ENCODE results near the gene VAPA. TPM values are rescaled to one million over a fixed set of nuclear protein-coding genes. Genes with fewer than 3 reads are reported as not detected.
A peak's percentile ranks its signal among the peaks of the same experiment; 100 is the strongest.

VAPA gene
- polyA plus RNA-seq, 1 of the 3 experiments (the other 2 are of a cell fraction): 109 TPM

- POLR2A ChIA-PET: no interaction called here
- Histone ChIP-seq H3K27me3 (ENCODE audit: insufficient read depth) (no peaks in the 10 kb centered on the region), H3F3A (replicated peaks; ENCODE audit: insufficient read depth) (peaks cover 26% of the 10 kb centered on the region), H3K9me2 (no peaks in the 10 kb centered on the region), H4K20me1 (ENCODE audit: insufficient read depth) (peaks cover 21% of the 10 kb centered on the region), H3K36me3 (replicated peaks in 1 of 2; ENCODE audit: control insufficient read depth in 1 of 2, insufficient read depth in 2 of 2, low read length in 1 of 2) (peaks cover 70 to 79% of the 10 kb centered on the region in 2 experiments), H3K9ac (no peak overlapping the region), H3K79me2 (ENCODE audit: insufficient read depth) (peaks cover 57% of the 10 kb centered on the region), H3K4me3 (ENCODE audit: low read depth in 2 of 2, low read length in 1 of 2) (no peak overlapping the region), H3K27ac (ENCODE audit: low read depth in 2 of 2, low read length in 1 of 2) (no peak overlapping the region), H3K4me2 (no peak overlapping the region), H2AFZ (ENCODE audit: low read depth) (no peak overlapping the region), H3K9me3 (no peaks in the 10 kb centered on the region), H3K4me1 (ENCODE audit: control insufficient read depth in 1 of 2, insufficient read depth in 2 of 2, low read depth in 1 of 2, low read length in 1 of 2) (peaks cover 0 to 11% of the 10 kb centered on the region in 2 experiments; a peak in 2 of 4 replicates)
- DNase-seq: peak; percentile 57
- CTCF ChIA-PET: interaction anchor here (0.6 to 4.0 kb wide), 25 partner anchors 8 to 571 kb away, joined by 3 to 19 read pairs (median 4); no protein-coding TSS in a partner anchor
- TF ChIP-seq IRF3 (IDR thresholded peaks at IDR 0.05; ENCODE audit: low read depth, low read length): no peak
- TF ChIP-seq MXI1 (IDR thresholded peaks at IDR 0.05; ENCODE audit: low read depth, low read length): no peak
- TF ChIP-seq SMC3 (IDR thresholded peaks at IDR 0.05; ENCODE audit: low read depth, low read length): peak; percentile 74
- TF ChIP-seq JUND (IDR thresholded peaks at IDR 0.05): no peak
- peak; percentile 78 for TF ChIP-seq RAD21 (IDR thresholded peaks at IDR 0.05; ENCODE audit: low read length)
- no peak for TF ChIP-seq MAX (IDR thresholded peaks at IDR 0.05; ENCODE audit: low read depth)
- TF ChIP-seq FOXJ3 (CRISPR knock-in tag; IDR thresholded peaks at IDR 0.05): no peak
- TF ChIP-seq RFX5 (IDR thresholded peaks at IDR 0.05; ENCODE audit: low read length): no peak
- no peak for TF ChIP-seq RXRA (IDR thresholded peaks at IDR 0.05; ENCODE audit: borderline replicate concordance, low read depth)
- no peak for TF ChIP-seq POLR2AphosphoS5 (IDR thresholded peaks at IDR 0.05; ENCODE audit: low read depth, low read length)
- peak; percentile 78 for TF ChIP-seq CTCF (IDR thresholded peaks at IDR 0.05)
- TF ChIP-seq CHD2 (IDR thresholded peaks at IDR 0.05; ENCODE audit: low read length, partially characterized antibody): no peak
- WGBS (ENCODE audit: low lambda C conversion rate): 63% methylated on average over 9 of the region's 9 CpGs
These were observed 37.4 kb downstream of the VAPA start for GRCh38 chr18:9951022-9951859.

Data from SK-N-SH (cell line).